SK-N-SH treated with all-trans-retinoic acid at 6 μM for 48 hours (cell line): ENCODE measurements around the gene POLR2C.

Experiments used
- ARNTL ChIP-seq: fragments of 450-650 bp; formaldehyde crosslinking; IDR thresholded peaks from 2 replicates; pipeline ENCODE4 v1.5.0; 2020; ENCODE audit warnings: low read depth, mild to moderate bottlenecking, moderate library complexity, borderline replicate concordance
- BACH2 ChIP-seq: fragments of 250-450 bp; sonication (Bioruptor Pico); IDR thresholded peaks from 2 replicates; pipeline ENCODE4 v1.9.0; 2021; ENCODE audit warnings: mild to moderate bottlenecking, borderline replicate concordance
- CSDC2 ChIP-seq: fragments of 250-450 bp; sonication (Bioruptor Pico); IDR thresholded peaks from 2 replicates; pipeline ENCODE4 v1.5.0; 2020; ENCODE audit warnings: mild to moderate bottlenecking, moderate library complexity
- ISL1 ChIP-seq: fragments of 250-450 bp; sonication (Bioruptor Pico); IDR thresholded peaks from 2 replicates; pipeline ENCODE4 v2.1.2; 2022; ENCODE audit warnings: mild to moderate bottlenecking, moderate library complexity
- PPARA ChIP-seq: fragments of 250-450 bp; sonication (Bioruptor Pico); IDR thresholded peaks from 2 replicates; pipeline ENCODE4 v1.5.0; 2020; ENCODE audit warnings: mild to moderate bottlenecking, borderline replicate concordance
- RARB ChIP-seq: fragments of 250-450 bp; sonication (Bioruptor Pico); IDR thresholded peaks from 2 replicates; pipeline ENCODE4 v1.8.0; 2021; ENCODE audit warnings: mild to moderate bottlenecking, moderate library complexity
- ZFP3 ChIP-seq: fragments of 250-450 bp; sonication (Bioruptor Pico); IDR thresholded peaks from 2 replicates; pipeline ENCODE4 v1.5.0; 2020; ENCODE audit warnings: mild to moderate bottlenecking, moderate library complexity
- ZFP30 ChIP-seq: fragments of 450-650 bp; formaldehyde crosslinking; IDR thresholded peaks from 2 replicates; pipeline ENCODE4 v1.5.0; 2022; ENCODE audit warnings: mild to moderate bottlenecking, moderate library complexity
- ZNF565 ChIP-seq: fragments of 450-650 bp; formaldehyde crosslinking; conservative IDR thresholded peaks from 2 replicates; pipeline ENCODE4 v1.5.0; 2020; ENCODE audit warnings: low read depth, mild to moderate bottlenecking, moderate library complexity
- TF ChIP-seq, protein P1 (sequence below): fragments of 250-450 bp; sonication (Bioruptor Pico); IDR thresholded peaks from 2 replicates; pipeline ENCODE4 v1.8.0; 2020; ENCODE audit warnings: mild to moderate bottlenecking, moderate library complexity, borderline replicate concordance
- TF ChIP-seq, protein P2 (sequence below): fragments of 250-450 bp; sonication (Bioruptor Pico); IDR thresholded peaks from 2 replicates; pipeline ENCODE4 v1.8.0; 2021; ENCODE audit warnings: low read depth, mild to moderate bottlenecking, moderate library complexity, borderline replicate concordance
- TF ChIP-seq, protein P3 (sequence below): fragments of 250-450 bp; sonication (Bioruptor Pico); IDR thresholded peaks from 2 replicates; pipeline ENCODE4 v1.5.1; 2020; ENCODE audit warnings: low read depth, mild to moderate bottlenecking, moderate library complexity
- TF ChIP-seq, protein P4 (sequence below): fragments of 250-450 bp; sonication (Bioruptor Pico); IDR thresholded peaks from 2 replicates; pipeline ENCODE4 v1.5.1; 2021; ENCODE audit warnings: mild to moderate bottlenecking, moderate library complexity

DNA sequence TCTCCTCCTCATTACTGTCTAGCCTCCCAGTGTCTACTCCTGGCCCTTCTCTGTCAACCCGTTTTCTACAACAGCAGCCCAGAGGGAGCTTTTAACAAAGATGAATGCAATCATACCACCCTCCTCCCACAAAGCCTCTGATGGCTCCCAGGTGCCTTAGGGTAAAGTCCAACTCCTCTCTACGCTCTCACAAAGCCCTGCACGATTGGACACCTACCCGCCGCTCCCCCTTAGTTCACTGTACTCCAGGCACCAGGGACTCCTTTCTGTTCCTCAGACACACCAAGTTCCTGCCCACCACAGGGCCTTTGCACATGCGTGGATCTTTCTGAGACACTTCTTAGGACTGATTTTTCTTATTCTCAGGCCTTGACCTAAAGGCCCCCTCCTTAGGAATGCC lies 56.4 kb downstream of the POLR2C start:
- TF ChIP-seq, protein P1, sequence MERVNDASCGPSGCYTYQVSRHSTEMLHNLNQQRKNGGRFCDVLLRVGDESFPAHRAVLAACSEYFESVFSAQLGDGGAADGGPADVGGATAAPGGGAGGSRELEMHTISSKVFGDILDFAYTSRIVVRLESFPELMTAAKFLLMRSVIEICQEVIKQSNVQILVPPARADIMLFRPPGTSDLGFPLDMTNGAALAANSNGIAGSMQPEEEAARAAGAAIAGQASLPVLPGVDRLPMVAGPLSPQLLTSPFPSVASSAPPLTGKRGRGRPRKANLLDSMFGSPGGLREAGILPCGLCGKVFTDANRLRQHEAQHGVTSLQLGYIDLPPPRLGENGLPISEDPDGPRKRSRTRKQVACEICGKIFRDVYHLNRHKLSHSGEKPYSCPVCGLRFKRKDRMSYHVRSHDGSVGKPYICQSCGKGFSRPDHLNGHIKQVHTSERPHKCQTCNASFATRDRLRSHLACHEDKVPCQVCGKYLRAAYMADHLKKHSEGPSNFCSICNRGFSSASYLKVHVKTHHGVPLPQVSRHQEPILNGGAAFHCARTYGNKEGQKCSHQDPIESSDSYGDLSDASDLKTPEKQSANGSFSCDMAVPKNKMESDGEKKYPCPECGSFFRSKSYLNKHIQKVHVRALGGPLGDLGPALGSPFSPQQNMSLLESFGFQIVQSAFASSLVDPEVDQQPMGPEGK (CRISPR knock-in tag): no peak
- TF ChIP-seq ZFP3 (CRISPR knock-in tag): no peak
- TF ChIP-seq ZFP30: no peak
- TF ChIP-seq ZNF565 (CRISPR knock-in tag): no peak
- no peak for TF ChIP-seq RARB (CRISPR knock-in tag)
- TF ChIP-seq ISL1 (CRISPR knock-in tag): no peak
- TF ChIP-seq, protein P2, sequence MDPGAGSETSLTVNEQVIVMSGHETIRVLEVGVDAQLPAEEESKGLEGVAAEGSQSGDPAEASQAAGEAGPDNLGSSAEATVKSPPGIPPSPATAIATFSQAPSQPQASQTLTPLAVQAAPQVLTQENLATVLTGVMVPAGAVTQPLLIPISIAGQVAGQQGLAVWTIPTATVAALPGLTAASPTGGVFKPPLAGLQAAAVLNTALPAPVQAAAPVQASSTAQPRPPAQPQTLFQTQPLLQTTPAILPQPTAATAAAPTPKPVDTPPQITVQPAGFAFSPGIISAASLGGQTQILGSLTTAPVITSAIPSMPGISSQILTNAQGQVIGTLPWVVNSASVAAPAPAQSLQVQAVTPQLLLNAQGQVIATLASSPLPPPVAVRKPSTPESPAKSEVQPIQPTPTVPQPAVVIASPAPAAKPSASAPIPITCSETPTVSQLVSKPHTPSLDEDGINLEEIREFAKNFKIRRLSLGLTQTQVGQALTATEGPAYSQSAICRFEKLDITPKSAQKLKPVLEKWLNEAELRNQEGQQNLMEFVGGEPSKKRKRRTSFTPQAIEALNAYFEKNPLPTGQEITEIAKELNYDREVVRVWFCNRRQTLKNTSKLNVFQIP: no peak
- TF ChIP-seq, protein P3, sequence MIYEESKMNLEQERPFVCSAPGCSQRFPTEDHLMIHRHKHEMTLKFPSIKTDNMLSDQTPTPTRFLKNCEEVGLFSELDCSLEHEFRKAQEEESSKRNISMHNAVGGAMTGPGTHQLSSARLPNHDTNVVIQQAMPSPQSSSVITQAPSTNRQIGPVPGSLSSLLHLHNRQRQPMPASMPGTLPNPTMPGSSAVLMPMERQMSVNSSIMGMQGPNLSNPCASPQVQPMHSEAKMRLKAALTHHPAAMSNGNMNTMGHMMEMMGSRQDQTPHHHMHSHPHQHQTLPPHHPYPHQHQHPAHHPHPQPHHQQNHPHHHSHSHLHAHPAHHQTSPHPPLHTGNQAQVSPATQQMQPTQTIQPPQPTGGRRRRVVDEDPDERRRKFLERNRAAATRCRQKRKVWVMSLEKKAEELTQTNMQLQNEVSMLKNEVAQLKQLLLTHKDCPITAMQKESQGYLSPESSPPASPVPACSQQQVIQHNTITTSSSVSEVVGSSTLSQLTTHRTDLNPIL (CRISPR knock-in tag): no peak
- TF ChIP-seq ARNTL (CRISPR knock-in tag): no peak
- no peak for TF ChIP-seq CSDC2 (CRISPR knock-in tag)
- TF ChIP-seq PPARA (CRISPR knock-in tag): no peak
- TF ChIP-seq, protein P4, sequence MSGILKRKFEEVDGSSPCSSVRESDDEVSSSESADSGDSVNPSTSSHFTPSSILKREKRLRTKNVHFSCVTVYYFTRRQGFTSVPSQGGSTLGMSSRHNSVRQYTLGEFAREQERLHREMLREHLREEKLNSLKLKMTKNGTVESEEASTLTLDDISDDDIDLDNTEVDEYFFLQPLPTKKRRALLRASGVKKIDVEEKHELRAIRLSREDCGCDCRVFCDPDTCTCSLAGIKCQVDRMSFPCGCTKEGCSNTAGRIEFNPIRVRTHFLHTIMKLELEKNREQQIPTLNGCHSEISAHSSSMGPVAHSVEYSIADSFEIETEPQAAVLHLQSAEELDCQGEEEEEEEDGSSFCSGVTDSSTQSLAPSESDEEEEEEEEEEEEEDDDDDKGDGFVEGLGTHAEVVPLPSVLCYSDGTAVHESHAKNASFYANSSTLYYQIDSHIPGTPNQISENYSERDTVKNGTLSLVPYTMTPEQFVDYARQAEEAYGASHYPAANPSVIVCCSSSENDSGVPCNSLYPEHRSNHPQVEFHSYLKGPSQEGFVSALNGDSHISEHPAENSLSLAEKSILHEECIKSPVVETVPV (CRISPR knock-in tag): no peak
- TF ChIP-seq BACH2 (CRISPR knock-in tag): no peak
